Measurements from ENCODE around the gene ZBTB37.
"Not testable (repeated sequence)": the region's sequence is repeated elsewhere in the genome, so short reads cannot be mapped to it uniquely, and the experiment has no call there.

ZBTB37 gene, protein sequence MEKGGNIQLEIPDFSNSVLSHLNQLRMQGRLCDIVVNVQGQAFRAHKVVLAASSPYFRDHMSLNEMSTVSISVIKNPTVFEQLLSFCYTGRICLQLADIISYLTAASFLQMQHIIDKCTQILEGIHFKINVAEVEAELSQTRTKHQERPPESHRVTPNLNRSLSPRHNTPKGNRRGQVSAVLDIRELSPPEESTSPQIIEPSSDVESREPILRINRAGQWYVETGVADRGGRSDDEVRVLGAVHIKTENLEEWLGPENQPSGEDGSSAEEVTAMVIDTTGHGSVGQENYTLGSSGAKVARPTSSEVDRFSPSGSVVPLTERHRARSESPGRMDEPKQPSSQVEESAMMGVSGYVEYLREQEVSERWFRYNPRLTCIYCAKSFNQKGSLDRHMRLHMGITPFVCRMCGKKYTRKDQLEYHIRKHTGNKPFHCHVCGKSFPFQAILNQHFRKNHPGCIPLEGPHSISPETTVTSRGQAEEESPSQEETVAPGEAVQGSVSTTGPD

DNA sequence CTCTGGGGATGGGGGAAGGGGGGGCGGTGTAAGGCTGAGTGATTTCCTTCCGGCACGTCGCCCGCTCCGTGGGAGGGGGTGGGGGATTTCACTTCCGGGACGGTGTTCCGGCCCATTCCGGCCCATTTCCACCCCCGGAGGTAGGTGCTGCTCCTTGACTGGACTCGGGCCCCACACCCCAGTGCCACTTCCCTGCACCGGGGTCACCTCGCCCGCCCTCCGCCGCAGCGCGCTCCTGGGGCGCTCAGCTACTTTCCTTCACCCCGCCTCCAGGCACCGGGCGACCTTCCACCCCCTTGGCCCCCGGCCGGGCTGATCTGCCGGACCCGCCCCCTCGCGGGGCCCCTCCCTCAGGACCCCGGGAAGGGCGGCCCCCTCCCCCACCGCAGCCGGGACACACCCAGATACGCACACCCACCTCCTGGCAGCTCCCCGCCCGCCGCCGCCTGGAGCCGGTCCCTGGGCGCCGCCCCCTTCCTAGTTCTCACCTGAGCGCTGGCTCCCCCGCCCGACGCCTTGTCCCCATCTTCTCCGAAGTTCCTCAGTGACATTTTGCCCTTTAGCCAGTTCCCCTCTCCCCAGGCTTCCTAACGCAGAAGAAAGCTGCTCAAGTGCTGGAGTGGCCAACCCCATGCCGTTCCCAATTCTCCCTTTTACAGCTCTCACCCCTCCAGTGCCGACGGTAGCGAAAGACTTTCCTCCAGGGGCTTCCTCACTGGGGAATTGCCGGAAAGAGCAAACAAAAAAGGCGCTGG lies at the start of gene ZBTB37:
Gene ZBTB37, plus strand, starts transcription at position 115 of the 755 bp plus-strand sequence. CDS start 1,846 bp downstream, outside the sequence.
- in situ Hi-C loops (cut with HindIII; ENCODE audit: low pct_unique_long_range_greater_than_20kb, low sequenced_read_pairs), result no loop called here
- peak; percentile 59 to 98 for DNase-seq (ENCODE audit: low read depth in 1 of 2, low spot score in 1 of 2)
- no peak for TF ChIP-seq JUND (IDR thresholded peaks at IDR 0.05; ENCODE audit: low read depth)

DNA sequence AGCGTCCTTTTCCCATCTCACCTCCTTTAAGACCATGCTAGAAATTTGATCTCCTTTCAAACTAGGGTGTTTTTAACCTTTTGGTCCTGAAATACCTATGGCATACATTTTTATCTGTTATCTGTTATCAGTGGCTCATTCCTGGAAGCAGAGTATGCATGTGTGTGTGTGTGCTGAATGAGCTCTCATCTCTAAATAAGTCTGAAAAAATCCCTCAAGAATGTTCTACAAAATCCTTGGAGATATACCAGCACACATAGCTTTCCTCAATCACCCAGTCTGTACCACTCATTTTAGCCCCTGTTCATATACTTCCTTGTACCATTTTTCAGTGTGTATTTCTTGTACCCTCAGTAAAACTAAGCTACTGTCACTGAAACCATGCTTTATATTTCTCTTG lies 49.7 kb upstream of the ZBTB37 start:
- in situ Hi-C loops (cut with HindIII; ENCODE audit: low pct_unique_long_range_greater_than_20kb, low sequenced_read_pairs), result no loop called here
- DNase-seq (ENCODE audit: low read depth in 1 of 2, low spot score in 1 of 2), result no peak
- TF ChIP-seq JUND (IDR thresholded peaks at IDR 0.05; ENCODE audit: low read depth), result no peak

DNA sequence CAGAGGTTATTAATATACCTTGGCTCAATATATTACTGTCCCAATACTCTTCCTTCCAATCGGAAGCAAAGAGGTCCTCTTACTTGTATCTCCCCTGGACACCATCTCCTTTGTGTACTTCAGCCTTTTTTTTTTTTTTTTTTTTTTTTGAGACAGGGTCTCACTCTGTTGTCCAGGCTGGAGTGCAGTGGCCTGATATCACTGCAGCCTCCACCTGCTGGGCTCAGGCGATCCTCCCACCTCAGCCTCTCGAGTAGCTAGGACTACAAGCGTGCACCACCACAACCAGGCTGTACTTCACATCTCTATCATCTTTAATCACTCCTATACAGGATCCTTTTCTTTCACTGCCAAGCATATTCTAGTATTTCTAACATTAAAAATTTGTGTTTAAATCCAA lies 46.5 kb upstream of the ZBTB37 start:
- no peak for DNase-seq (ENCODE audit: low read depth in 1 of 2, low spot score in 1 of 2)
- in situ Hi-C loops (cut with HindIII; ENCODE audit: low pct_unique_long_range_greater_than_20kb, low sequenced_read_pairs), result no loop called here
- no peak for TF ChIP-seq JUND (IDR thresholded peaks at IDR 0.05; ENCODE audit: low read depth)

DNA sequence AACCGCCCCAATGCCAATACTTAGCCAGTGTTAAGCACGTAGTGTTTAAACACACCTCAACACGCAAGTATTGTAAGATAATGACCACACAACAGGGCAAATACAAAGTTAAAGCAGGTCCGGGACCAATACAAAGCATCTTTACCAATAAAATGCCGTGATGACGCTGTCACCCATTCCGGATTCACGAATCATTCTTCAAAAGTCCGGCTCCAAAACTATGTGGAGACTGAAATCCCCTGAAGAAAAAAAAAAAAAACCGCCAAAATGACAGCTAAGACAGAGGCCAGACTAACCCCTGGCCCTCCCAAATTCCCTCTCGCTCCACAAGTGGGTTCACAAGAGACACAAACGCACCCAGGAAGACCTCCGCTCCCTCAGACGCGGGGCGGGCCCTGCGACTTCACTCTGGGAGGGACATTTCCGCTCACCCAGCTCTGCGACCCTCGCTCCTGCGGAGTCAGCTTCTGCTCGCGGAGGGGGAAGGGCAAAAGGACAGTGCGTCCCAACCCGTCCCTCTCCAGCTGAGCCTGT lies 44.3 kb upstream of the ZBTB37 start:
- TF ChIP-seq JUND (IDR thresholded peaks at IDR 0.05; ENCODE audit: low read depth), result no peak
- in situ Hi-C loops (cut with HindIII; ENCODE audit: low pct_unique_long_range_greater_than_20kb, low sequenced_read_pairs), result no loop called here
- no peak for DNase-seq (ENCODE audit: low read depth in 1 of 2, low spot score in 1 of 2)

DNA sequence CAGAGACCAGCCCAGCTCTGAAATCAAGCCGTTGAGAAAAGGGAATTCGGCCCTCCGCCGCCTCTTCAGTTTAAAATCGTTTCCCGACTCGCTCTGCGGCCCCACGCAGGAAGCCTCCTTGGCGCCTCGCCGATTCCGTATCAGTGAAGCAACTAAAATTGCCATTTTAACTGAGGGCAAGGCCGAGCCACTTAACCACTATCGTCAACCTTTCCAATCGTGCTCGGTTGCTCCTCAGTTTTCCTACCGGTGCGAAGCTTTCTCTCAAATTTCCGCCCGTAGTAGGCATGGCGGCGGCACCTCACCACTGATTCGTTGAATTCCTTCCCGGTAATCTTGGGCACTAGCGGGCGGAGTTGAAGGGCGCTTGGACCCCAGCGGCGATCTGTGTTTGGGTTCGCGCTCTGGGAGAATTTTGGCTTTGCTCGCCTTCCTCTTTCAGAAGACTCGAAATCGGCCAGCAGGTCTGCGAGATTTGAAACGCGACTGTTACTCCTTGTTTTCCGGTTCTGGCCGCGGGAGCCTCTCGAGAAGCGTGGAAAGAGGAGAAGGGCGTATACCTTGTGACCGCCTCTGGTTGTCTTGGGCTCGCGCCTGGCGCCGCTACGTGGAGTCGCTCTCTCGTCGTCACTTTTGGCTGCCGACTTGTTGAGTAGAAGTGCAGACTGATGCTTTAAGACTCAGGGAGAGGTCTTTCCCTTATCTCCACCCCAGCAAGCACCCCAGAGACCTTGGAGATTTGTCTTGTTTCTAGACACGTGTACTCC lies 43.7 kb upstream of the ZBTB37 start, which contains the start of the genes CENPL and DARS2:
Gene CENPL, minus strand, starts transcription at position 569 of the 767 bp plus-strand sequence. CDS start 13,584 bp downstream, outside the sequence.
Gene DARS2, plus strand, starts transcription at position 359 of the 767 bp plus-strand sequence. CDS start 557 bp downstream, outside the sequence.
- TF ChIP-seq JUND (IDR thresholded peaks at IDR 0.05; ENCODE audit: low read depth), result no peak
- DNase-seq (ENCODE audit: low read depth in 1 of 2, low spot score in 1 of 2), result peak; percentile 89 to 99
- in situ Hi-C loops (cut with HindIII; ENCODE audit: low pct_unique_long_range_greater_than_20kb, low sequenced_read_pairs), result no loop called here

DNA sequence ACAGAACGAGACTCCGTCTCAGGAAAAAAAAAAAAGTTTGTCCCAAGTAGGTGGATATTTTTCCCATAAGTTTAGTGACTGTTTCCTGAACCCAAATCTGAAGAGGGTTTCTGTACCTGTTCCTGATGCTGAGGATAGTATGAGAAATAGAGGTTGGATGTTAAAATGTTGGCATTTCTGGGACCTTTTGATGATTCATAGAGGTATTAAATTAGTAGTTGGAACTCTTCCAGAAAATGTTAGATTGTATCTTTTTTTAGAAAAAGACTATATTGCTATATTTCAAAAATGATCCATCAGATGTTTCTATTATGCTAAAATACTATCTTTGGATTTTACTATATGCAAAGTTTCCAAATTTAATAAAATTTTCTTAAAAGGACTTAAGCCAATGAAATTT lies 40.6 kb upstream of the ZBTB37 start:
- DNase-seq (ENCODE audit: low read depth in 1 of 2, low spot score in 1 of 2), result no peak
- in situ Hi-C loops (cut with HindIII; ENCODE audit: low pct_unique_long_range_greater_than_20kb, low sequenced_read_pairs), result no loop called here
- no peak for TF ChIP-seq JUND (IDR thresholded peaks at IDR 0.05; ENCODE audit: low read depth)

DNA sequence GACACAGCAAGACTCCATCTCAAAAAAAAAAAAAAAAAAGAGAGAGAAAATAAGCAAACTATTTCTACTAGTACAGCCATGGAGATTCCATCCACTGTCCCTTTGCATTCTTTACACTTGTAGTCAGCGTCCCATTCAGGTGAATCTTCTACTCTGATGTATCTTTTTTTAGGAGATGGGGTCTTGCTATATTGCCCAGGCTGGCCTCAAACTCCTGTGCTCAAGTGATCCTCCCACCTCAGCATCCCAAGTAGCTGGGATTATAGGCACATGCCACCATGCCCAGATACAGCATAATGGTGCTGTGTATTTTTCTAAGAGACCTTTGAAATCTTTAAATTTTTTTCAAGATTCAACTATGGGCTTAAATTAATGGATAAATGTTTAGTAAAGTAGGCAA lies 35.4 kb upstream of the ZBTB37 start:
- in situ Hi-C loops (cut with HindIII; ENCODE audit: low pct_unique_long_range_greater_than_20kb, low sequenced_read_pairs), result no loop called here
- DNase-seq (ENCODE audit: low read depth in 1 of 2, low spot score in 1 of 2), result no peak
- TF ChIP-seq JUND (IDR thresholded peaks at IDR 0.05; ENCODE audit: low read depth), result no peak

DNA sequence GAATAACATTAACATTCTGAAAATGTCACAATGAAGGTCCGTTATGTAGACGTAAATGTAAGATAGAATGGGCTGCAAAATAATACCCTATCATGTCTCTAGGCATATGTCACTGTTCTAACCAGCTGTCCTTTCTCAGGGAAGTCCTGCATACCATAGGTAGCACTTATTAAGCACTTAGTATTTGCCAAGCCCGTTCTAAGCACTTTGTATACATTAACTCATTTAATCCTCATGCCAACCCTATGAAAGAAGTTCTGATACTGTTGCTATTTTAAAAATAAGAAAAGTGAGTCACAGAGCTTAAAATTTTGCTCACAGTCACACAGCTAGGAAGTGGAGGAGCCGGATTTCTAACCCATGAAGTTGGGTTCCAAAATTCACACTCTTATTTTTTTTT lies 16.1 kb upstream of the ZBTB37 start:
- TF ChIP-seq JUND (IDR thresholded peaks at IDR 0.05; ENCODE audit: low read depth), result no peak
- no peak for DNase-seq (ENCODE audit: low read depth in 1 of 2, low spot score in 1 of 2)
- in situ Hi-C loops (cut with HindIII; ENCODE audit: low pct_unique_long_range_greater_than_20kb, low sequenced_read_pairs), result no loop called here

DNA sequence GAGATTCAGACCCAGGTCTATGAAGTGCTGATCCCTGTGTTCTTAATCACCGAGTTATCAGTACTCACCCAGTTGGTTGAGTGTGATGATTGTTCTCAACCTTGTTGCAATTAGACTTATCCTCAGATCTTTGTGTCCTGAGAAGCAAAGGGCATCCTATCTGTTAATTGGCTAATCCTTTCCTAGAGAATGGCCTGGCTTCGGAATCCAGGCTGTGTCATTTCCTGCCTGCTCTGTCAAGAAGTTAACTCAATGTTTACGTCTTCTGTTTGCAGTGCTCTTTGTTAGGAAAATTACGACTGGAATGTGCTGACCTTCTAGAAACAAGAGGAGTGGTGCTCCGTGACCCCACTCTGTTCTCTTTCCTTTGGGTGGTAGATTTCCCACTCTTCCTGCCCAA lies 15.1 kb upstream of the ZBTB37 start:
- DNase-seq (ENCODE audit: low read depth in 1 of 2, low spot score in 1 of 2), result no peak
- in situ Hi-C loops (cut with HindIII; ENCODE audit: low pct_unique_long_range_greater_than_20kb, low sequenced_read_pairs), result no loop called here
- TF ChIP-seq JUND (IDR thresholded peaks at IDR 0.05; ENCODE audit: low read depth), result no peak

DNA sequence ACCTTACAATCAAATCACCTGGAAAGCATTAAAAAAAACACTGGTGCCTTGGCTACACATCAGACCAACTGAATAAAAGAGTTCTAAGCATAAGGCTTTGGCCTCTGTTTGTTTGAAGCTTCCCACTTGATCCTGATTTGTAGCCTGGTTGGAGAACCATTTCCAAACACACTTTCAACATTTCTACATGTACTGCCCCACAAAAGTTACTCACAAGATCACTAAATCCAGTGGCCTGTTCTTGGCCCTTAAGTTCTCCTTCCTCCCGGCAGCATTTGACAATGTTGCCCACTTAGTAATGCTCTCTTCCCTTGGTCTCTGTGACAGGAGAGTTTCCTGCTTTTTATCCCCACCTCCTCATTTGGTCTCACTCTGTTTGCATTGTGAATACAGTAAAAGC lies 12.2 kb upstream of the ZBTB37 start:
- no peak for TF ChIP-seq JUND (IDR thresholded peaks at IDR 0.05; ENCODE audit: low read depth)
- no peak for DNase-seq (ENCODE audit: low read depth in 1 of 2, low spot score in 1 of 2)
- in situ Hi-C loops (cut with HindIII; ENCODE audit: low pct_unique_long_range_greater_than_20kb, low sequenced_read_pairs), result no loop called here

DNA sequence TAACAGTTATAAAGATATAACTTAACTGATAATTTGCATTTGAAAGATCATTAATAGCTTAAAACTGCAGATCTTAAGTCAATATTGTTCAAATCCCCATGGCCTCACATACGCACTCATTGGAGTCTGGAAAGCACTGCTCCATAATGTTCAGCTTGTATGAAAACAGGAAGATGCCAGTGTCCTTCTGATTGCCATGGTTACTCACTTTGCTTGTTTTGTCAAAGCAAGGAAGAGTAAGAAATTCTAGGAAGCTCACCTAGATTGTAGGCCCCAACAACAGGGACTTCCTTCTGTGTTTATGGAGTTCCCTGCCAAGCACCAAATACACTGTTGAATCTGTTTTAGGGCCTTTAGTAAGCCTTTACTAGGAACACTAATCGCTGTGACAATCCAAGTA lies 11.3 kb upstream of the ZBTB37 start:
- in situ Hi-C loops (cut with HindIII; ENCODE audit: low pct_unique_long_range_greater_than_20kb, low sequenced_read_pairs), result no loop called here
- no peak for DNase-seq (ENCODE audit: low read depth in 1 of 2, low spot score in 1 of 2)
- no peak for TF ChIP-seq JUND (IDR thresholded peaks at IDR 0.05; ENCODE audit: low read depth)

DNA sequence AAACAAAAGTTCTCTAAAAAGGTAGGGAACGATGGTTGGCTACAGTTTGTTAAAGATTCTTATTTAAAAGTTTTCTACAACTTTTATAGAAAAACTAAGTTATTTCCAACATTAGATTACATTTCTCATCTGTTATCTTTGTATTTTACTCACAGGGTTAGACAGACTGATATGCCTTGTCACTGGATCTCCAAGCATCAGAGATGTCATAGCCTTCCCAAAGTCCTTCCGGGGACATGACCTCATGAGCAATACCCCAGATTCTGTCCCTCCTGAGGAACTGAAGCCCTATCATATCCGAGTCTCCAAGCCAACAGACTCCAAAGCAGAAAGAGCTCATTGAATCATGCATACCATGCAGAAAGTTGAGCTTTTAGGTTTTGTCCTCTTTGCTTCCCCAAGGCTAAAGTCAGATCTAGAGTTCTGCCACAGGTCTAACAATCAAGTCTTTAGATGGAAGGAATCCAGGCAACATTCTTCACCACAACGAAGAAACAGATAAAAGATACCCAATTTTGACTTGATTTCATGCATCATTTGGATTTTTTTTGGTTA lies 10.7 kb upstream of the ZBTB37 start:
- no peak for DNase-seq (ENCODE audit: low read depth in 1 of 2, low spot score in 1 of 2)
- no peak for TF ChIP-seq JUND (IDR thresholded peaks at IDR 0.05; ENCODE audit: low read depth)
- in situ Hi-C loops (cut with HindIII; ENCODE audit: low pct_unique_long_range_greater_than_20kb, low sequenced_read_pairs), result no loop called here

DNA sequence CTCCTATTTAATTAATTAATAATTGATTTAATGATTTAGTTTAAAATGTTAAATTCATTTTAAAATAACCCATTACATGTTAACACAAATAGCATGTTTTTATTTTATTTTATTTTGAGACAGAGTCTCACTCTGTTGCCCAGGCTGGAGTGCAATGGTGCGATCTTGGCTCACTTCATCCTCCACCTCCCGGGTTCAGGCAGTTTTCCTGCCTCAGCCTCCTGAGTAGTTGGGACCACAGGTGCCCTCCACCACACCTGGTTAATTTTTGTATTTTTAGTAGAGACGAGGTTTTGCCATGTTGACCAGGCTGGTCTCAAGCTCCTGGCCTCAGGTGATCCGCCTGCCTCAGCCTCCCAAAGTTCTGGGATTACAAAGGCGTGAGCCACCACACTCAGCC lies 8.6 kb upstream of the ZBTB37 start:
- in situ Hi-C loops (cut with HindIII; ENCODE audit: low pct_unique_long_range_greater_than_20kb, low sequenced_read_pairs); DNase-seq (ENCODE audit: low read depth in 1 of 2, low spot score in 1 of 2): not testable (repeated sequence)

Data from T47D (cell line).